NCI-H146 treated with DMSO at 0.1 percent for 48 hours (cell line): ENCODE measurements around the gene MEA1.

Experiments
- DNase-seq: peaks from one replicate; lab custom pipeline; 2025; ENCODE audit not compliant: unreplicated experiment; lab: John Stamatoyannopoulos, UW

Gene MEA1

GRCh38 chr6:42978487-42978838 lies 35.3 kb downstream of the MEA1 start:
- DNase-seq: no peak

GRCh38 chr6:42974919-42975505 lies 38.7 kb downstream of the MEA1 start:
- DNase-seq: no peak

- DNase-seq: no peak
Measured at GRCh38 chr6:42973926-42974325, 39.8 kb downstream of the MEA1 start.

- no peak for DNase-seq
Measured at GRCh38 chr6:42971746-42972327, 41.9 kb downstream of the MEA1 start.

GRCh38 chr6:42970871-42971612 lies 42.7 kb downstream of the MEA1 start:
- no peak for DNase-seq

- no peak for DNase-seq
Measured at GRCh38 chr6:42969934-42970333, 43.8 kb downstream of the MEA1 start.

- no peak for DNase-seq
Measured at GRCh38 chr6:42969431-42969830, 44.3 kb downstream of the MEA1 start.

GRCh38 chr6:42968783-42969182 lies 45.0 kb downstream of the MEA1 start:
- DNase-seq: no peak

- DNase-seq: no peak
Measured at GRCh38 chr6:42968126-42968701, 45.5 kb downstream of the MEA1 start.

GRCh38 chr6:42967228-42967627 lies 46.5 kb downstream of the MEA1 start:
- DNase-seq: no peak

GRCh38 chr6:42966571-42966970 lies 47.2 kb downstream of the MEA1 start:
- no peak for DNase-seq

GRCh38 chr6:42963855-42964605 lies 49.7 kb downstream of the MEA1 start:
- DNase-seq: no peak

GRCh38 chr6:42963179-42963854 lies 50.4 kb downstream of the MEA1 start:
- DNase-seq: no peak

- no peak for DNase-seq
Measured at GRCh38 chr6:42962502-42963178, 51.1 kb downstream of the MEA1 start.

GRCh38 chr6:42962096-42962495 lies 51.6 kb downstream of the MEA1 start:
- DNase-seq: no peak
